HepG2 (cell line): ENCODE measurements around the gene CTNND2.

Experiments
- DPF2 ChIP-seq: sonication (generic); formaldehyde crosslinking; IDR thresholded peaks from 2 replicates; pipeline ENCODE4 v1.4.0; 2020; ENCODE audit warnings: mild to moderate bottlenecking, low read depth, missing genetic modification reagents, borderline replicate concordance
- EZH2 ChIP-seq: conservative IDR thresholded peaks from 2 replicates; pipeline ENCODE4 v1.6.1; 2012; ENCODE audit warnings: mild to moderate bottlenecking, low read depth, low read length, moderate library complexity
- FOXK1 ChIP-seq: sonication (generic); formaldehyde crosslinking; IDR thresholded peaks from 2 replicates; pipeline ENCODE4 v1.4.0; 2020; ENCODE audit warnings: low read depth, missing genetic modification reagents, borderline replicate concordance
- HNF4G ChIP-seq, 2 experiments: sonication (generic) in 1 of 2; formaldehyde crosslinking in 1 of 2; IDR thresholded peaks; 2 replicates each; pipeline versions ENCODE4 v1.4.0 to v1.6.1; 2011 to 2020; ENCODE audit warnings: borderline replicate concordance in 2 of 2, low read depth in 2 of 2, mild to moderate bottlenecking in 2 of 2, low read length in 1 of 2, missing genetic modification reagents in 1 of 2, moderate library complexity in 1 of 2
- KDM5B ChIP-seq: sonication (generic); formaldehyde crosslinking; IDR thresholded peaks from 2 replicates; pipeline ENCODE4 v1.4.0; 2020; ENCODE audit warnings: missing genetic modification reagents, mild to moderate bottlenecking, borderline replicate concordance
- NFYB ChIP-seq: sonication (generic); formaldehyde crosslinking; IDR thresholded peaks from 2 replicates; pipeline ENCODE4 v1.4.0; 2020; ENCODE audit warnings: missing genetic modification reagents
- SP4 ChIP-seq: sonication (generic); formaldehyde crosslinking; IDR thresholded peaks from 2 replicates; pipeline ENCODE4 v1.8.1; 2023; ENCODE audit warnings: mild to moderate bottlenecking, missing genetic modification reagents
- ZNF768 ChIP-seq: sonication (generic); formaldehyde crosslinking; IDR thresholded peaks from 2 replicates; pipeline ENCODE4 v1.4.0; 2020; ENCODE audit warnings: missing genetic modification reagents
- TF ChIP-seq, protein P1 (sequence below): sonication (generic); formaldehyde crosslinking; IDR thresholded peaks from 2 replicates; pipeline ENCODE4 v1.8.1; 2023; ENCODE audit warnings: mild to moderate bottlenecking, missing genetic modification reagents

DNA sequence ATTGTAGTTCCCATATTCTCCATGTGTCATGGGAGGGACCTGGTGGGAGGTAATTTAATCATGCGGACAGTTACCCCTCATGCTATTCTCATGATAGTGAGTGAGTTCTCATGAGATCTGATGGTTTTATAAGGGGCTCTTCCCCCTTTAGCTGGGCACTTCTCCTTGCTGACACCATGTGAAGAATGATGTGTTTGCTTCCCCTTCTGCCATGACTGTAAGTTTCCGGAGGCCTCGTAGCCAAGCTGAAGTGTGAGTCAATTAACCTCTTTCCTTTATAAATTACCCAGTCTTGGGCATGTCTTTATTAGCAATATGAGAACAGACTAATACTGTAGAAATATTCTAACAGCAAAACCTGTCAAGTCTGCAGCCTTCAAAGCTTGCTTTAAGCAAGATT is 293.2 kb downstream of the CTNND2 start:
- TF ChIP-seq NFYB (CRISPR knock-in tag) (no peak), FOXK1 (CRISPR knock-in tag) (no peak), ZNF768 (no peak), SP4 (CRISPR knock-in tag) (no peak), EZH2 (no peak), HNF4G (IDR thresholded peaks at IDR 0.05; ENCODE audit: borderline replicate concordance, low read depth, low read length) (no peak), HNF4G (CRISPR knock-in tag; IDR thresholded peaks at IDR 0.05; ENCODE audit: borderline replicate concordance, low read depth) (no peak), KDM5B (no peak), DPF2 (no peak)
- TF ChIP-seq, protein P1, sequence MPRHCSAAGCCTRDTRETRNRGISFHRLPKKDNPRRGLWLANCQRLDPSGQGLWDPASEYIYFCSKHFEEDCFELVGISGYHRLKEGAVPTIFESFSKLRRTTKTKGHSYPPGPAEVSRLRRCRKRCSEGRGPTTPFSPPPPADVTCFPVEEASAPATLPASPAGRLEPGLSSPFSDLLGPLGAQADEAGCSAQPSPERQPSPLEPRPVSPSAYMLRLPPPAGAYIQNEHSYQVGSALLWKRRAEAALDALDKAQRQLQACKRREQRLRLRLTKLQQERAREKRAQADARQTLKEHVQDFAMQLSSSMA (CRISPR knock-in tag): no peak
